T-helper 2 cell treated with Interferon-gamma antibody and Interleukin-4, amounts not matched to agents 5 μg/mL and 100 μg/mL, for 36 hours (primary cell): ENCODE results near the gene HIPK2.
A peak's percentile ranks its signal among the peaks of the same experiment; 100 is the strongest.

Experiments used
- DNase-seq: peaks from one replicate; pipeline ENCODE4 v3.0.0; 2021; ENCODE audit warnings: low spot score
- H3K27ac Mint-ChIP-seq: one replicate; pipeline ENCODE4 v1.8.0; 2021; ENCODE audit warnings: mild to moderate bottlenecking, mixed read lengths
- H3K27me3 Mint-ChIP-seq: one replicate; pipeline ENCODE4 v1.8.0; 2021; ENCODE audit warnings: low read depth, mixed read lengths
- H3K36me3 Mint-ChIP-seq: one replicate; pipeline ENCODE4 v1.8.0; 2021; ENCODE audit warnings: low read depth, mixed read lengths
- H3K4me1 Mint-ChIP-seq: one replicate; pipeline ENCODE4 v1.8.0; 2021; ENCODE audit warnings: low read depth, mixed read lengths
- H3K4me3 Mint-ChIP-seq: one replicate; pipeline ENCODE4 v1.8.0; 2022; ENCODE audit warnings: mild to moderate bottlenecking, moderate library complexity, mixed read lengths
- H3K9me3 Mint-ChIP-seq: one replicate; pipeline ENCODE4 v1.8.0; 2021; ENCODE audit warnings: mixed read lengths

The HIPK2 gene

DNA sequence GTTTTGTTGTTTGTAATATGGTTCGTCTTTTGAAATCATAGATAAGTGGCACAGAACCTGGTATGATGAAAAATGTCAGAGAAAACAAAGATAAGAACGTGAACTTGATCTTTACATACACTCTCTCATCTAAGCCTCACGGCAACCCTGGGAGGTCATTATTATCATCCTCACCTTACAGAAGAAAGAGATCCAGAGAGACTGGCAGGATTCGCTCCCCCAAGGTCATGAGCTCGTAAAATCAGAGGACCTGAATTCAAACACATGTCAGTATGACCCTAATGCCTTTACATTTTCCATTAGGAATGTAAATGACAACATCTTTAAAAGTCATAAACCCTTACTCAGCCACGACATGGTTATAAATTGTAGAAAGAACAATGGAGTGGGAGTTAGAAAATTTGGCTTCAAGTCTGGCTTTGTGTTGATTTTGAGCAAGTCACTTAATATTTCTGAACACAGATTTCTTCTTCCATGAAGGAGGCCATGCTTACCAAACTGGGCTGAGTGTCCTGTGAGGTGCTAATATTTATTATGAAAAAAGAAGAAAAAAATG is 35.9 kb downstream of the HIPK2 start:
- H3K9me3 Mint-ChIP-seq = no peaks in the 10 kb centered on the region
- H3K27ac Mint-ChIP-seq = no peak overlapping the region
- H3K36me3 Mint-ChIP-seq = peaks cover 2% of the 10 kb centered on the region
- H3K4me1 Mint-ChIP-seq = peaks cover 21% of the 10 kb centered on the region
- no peak overlapping the region for H3K4me3 Mint-ChIP-seq
- no peaks in the 10 kb centered on the region for H3K27me3 Mint-ChIP-seq
- DNase-seq = no peak

DNA sequence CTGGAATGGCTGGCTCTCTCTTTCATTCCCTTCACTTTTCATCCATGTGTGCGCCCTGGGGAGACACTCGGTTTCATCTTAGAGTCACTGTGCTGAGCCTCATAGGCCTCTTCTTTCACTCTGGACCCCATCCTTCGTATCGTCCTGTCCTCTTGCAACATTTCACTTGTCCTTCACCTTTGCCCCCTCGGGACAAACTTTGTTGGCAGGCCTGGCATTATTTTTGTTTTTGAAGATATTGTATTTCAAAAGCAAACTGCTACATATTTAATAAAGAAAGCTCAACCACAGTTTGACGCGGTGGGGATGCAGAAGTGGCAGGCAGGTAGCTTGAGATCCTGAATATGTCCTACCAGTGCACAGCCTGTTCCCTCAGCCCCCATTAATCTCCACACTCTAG is 36.6 kb downstream of the HIPK2 start:
- Mint-ChIP-seq H3K36me3 (peaks cover 2% of the 10 kb centered on the region), H3K9me3 (no peaks in the 10 kb centered on the region), H3K4me3 (no peak overlapping the region), H3K4me1 (peaks cover 25% of the 10 kb centered on the region), H3K27me3 (no peaks in the 10 kb centered on the region), H3K27ac (no peak overlapping the region)
- DNase-seq = no peak

DNA sequence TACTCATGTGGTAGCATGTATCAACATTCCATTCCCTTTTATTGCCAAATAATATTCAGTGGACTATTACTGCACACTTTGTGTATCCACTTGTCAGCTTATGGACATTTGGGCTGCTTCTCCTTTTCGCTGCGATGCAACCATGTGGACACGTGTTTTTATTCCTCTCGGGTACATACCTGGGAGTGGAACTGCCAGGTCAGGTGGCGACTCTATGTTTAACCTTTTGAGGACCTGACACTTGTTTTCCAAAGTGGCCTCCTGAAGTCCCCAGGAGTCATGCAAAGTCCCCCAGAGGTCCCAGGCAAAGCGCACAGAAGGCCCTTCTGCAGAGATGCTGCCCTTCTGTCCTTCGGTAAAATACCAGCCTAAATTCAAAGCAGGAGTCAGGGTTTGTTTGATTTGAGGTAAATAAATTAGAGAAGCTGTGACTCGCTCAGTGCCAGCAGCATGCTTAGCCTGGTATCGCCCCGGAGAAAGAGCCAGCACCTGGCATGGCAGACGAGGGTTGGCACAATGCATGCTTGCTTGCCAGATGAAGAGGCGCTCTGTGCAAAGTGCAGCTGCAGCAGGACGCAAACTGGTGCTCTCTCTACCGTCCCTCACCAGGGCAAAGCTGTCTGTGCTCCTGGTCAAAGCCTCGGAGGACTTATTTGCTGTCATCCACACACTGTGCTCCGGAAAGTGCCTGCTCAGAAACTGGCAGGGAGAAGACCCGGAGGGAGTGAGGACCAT is 37.8 kb downstream of the HIPK2 start:
- Mint-ChIP-seq H3K4me3 (no peak overlapping the region), H3K4me1 (peaks cover 33% of the 10 kb centered on the region), H3K36me3 (peaks cover 4% of the 10 kb centered on the region), H3K27ac (no peak overlapping the region), H3K27me3 (no peaks in the 10 kb centered on the region), H3K9me3 (no peaks in the 10 kb centered on the region)
- DNase-seq = no peak

DNA sequence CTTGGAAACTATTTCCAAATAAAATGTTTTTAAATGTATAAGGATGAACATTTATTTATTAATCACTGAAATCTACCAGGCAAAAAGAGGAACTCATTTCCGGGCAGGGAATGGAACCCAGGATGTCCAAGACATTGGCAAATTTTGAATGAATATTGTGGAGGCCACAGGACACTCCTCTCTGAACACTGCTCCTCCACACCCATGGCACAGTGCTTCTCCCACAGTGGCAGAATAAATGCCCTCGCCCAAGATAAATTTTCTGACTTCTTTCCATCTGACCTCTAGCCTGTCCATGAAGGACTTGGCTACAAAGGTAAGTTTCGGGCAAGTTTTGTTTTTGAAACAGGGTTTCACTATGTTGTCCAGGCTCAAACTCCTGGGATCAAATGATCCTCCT is 39.0 kb downstream of the HIPK2 start:
- no peak overlapping the region for H3K4me3 Mint-ChIP-seq
- H3K27me3 Mint-ChIP-seq = no peaks in the 10 kb centered on the region
- peaks cover 3% of the 10 kb centered on the region for H3K36me3 Mint-ChIP-seq
- H3K27ac Mint-ChIP-seq = no peak overlapping the region
- H3K9me3 Mint-ChIP-seq = no peaks in the 10 kb centered on the region
- no peak for DNase-seq
- peaks cover 33% of the 10 kb centered on the region for H3K4me1 Mint-ChIP-seq

DNA sequence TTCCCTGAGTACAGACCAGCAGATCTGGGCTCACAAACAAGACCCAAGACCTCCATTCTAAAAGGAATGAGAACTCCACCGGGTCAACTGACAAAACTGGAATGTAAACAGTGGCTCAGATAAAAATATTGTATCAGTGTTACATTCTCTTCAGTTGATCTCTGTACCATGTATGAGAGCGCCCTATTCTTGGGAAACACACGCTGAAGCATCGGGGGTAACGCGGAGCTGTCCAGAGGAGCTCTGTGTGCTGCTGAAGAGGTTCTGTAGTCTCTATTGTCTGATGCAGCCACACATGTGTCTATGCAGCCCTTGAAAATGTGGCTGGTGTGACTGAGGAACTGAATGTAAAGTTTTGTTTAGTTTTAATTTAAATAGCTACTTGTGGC is 39.7 kb downstream of the HIPK2 start:
- no peak for DNase-seq
- no peaks in the 10 kb centered on the region for H3K9me3 Mint-ChIP-seq
- peak overlapping the region; percentile 86 for H3K27ac Mint-ChIP-seq
- no peaks in the 10 kb centered on the region for H3K27me3 Mint-ChIP-seq
- H3K4me3 Mint-ChIP-seq = peak overlapping the region; percentile 64
- peaks cover 33% of the 10 kb centered on the region for H3K4me1 Mint-ChIP-seq
- peaks cover 5% of the 10 kb centered on the region for H3K36me3 Mint-ChIP-seq

DNA sequence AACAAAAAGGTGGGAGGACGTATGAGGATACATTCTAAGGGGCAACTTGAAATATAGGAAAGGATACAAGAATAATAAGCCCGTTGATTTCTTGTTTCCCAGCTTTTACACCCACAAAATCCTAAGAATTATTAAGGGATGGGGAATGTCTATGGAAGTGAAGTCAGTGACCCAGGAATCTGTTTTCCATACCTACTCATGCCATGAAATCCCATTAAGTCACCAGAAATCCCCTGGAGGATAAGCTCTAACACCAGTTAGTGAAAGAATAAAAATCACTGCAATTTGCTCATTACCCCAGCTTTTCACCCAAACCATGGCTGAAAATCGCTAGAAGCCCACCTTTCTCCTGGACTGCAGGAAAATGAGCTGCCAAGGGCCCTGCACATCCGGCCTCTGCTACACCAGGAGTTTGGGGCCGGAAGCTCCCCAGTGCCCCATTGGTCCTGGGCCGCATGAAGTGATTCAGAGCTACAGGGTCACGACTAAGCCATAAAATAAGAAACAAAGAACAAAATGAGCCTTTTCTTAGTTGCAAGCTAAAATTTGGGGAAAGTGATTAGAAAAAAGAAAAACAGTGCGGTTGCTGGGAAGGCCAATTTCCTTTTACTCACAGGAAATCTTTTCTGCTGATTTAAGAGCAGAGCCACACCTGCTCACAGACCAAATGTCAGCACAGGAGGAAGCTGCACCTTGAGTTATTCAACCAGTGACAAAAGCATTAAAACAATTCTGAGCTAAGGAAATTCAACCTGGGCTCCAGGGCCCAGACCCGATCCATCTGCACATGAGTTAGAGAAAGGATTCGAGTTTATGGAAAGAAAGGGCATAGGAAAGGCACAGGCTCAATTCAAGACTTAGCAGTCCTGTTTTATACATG is 40.3 kb downstream of the HIPK2 start:
- peaks cover 36% of the 10 kb centered on the region for H3K4me1 Mint-ChIP-seq
- peak overlapping the region; percentile 64 for H3K4me3 Mint-ChIP-seq
- H3K27ac Mint-ChIP-seq = peak overlapping the region; percentile 86
- peaks cover 5% of the 10 kb centered on the region for H3K36me3 Mint-ChIP-seq
- H3K9me3 Mint-ChIP-seq = peaks cover 3% of the 10 kb centered on the region
- peak; percentile 27 for DNase-seq
- H3K27me3 Mint-ChIP-seq = no peaks in the 10 kb centered on the region

DNA sequence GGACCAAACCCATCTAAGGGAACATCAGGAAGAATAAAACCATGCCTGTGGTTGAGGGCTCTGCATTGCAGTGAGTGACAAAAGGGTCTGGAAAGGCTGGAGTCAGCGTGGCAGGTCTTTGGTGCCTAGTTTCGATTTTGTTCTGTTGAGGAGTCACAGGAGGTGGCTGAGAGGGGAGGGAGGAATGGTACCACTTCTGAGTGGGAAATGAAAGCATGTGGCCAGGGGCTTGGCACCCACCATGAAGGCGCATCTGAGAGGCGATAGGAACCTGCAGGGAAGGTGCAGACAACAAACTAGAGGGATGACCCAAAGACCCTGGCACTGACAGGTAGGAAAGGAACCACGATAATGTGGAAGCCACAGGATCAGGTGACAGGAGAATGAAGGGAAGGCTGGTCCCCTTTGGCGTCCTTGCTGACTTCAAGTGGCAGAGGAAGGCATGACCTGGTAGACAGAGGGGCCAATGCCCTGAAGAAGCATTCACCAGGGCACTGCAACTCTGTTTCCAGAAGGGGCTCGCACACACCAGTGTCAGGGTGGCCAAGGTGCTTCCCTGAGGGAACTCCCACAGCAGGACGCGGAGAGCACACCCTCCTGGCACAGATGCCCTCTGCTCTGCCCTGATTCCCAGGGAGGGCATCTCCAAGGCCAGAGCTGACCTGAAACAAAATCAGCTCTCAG is 41.7 kb downstream of the HIPK2 start:
- Mint-ChIP-seq H3K27ac (peak overlapping the region; percentile 9), H3K9me3 (peaks cover 3% of the 10 kb centered on the region), H3K27me3 (no peaks in the 10 kb centered on the region), H3K4me1 (peaks cover 48% of the 10 kb centered on the region), H3K36me3 (peaks cover 6% of the 10 kb centered on the region), H3K4me3 (peak overlapping the region; percentile 15)
- no peak for DNase-seq

DNA sequence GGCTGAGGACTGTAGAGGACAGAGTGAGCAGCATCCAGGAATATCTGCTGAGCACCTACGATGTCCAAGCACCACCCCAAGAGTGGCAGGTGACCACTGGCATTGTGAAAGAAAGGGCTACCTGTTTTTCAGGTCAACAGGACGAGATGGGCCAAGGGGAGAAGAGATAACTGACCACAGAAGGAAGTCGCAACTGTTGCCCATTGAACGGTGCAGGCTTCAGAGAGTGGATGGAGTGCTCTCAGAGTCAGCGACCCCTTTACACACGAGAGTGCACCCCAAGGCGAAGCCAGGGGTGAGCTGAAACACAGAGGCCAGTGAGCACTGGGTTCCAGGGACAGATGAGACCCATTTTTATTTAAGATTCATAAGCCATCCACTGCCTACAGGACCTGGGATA is 42.3 kb downstream of the HIPK2 start:
- no peak overlapping the region for H3K27ac Mint-ChIP-seq
- peaks cover 3% of the 10 kb centered on the region for H3K9me3 Mint-ChIP-seq
- H3K4me1 Mint-ChIP-seq = peaks cover 52% of the 10 kb centered on the region
- H3K4me3 Mint-ChIP-seq = no peak overlapping the region
- no peak for DNase-seq
- no peaks in the 10 kb centered on the region for H3K27me3 Mint-ChIP-seq
- peaks cover 6% of the 10 kb centered on the region for H3K36me3 Mint-ChIP-seq

DNA sequence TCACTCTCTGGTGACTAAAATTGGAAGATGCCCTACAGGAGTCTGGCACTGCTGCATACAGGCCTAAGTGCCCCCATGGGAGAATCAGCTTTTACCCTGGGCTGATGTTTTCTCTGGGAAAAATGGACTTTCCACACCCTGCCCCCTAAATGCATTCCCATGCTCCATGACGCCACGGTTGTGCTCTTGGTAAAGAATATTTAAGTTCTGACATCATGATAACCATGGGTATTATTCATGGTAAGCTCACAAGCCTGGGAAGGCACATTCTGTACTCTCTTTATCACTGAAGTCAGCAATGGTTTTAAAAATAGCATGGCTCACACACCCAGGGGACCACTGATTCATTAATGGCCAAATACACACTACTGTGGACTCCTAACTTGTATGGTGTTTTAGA is 43.4 kb downstream of the HIPK2 start:
- no peak for DNase-seq
- peaks cover 3% of the 10 kb centered on the region for H3K9me3 Mint-ChIP-seq
- H3K27ac Mint-ChIP-seq = no peak overlapping the region
- peaks cover 10% of the 10 kb centered on the region for H3K36me3 Mint-ChIP-seq
- H3K4me1 Mint-ChIP-seq = peaks cover 52% of the 10 kb centered on the region
- no peak overlapping the region for H3K4me3 Mint-ChIP-seq
- H3K27me3 Mint-ChIP-seq = no peaks in the 10 kb centered on the region

DNA sequence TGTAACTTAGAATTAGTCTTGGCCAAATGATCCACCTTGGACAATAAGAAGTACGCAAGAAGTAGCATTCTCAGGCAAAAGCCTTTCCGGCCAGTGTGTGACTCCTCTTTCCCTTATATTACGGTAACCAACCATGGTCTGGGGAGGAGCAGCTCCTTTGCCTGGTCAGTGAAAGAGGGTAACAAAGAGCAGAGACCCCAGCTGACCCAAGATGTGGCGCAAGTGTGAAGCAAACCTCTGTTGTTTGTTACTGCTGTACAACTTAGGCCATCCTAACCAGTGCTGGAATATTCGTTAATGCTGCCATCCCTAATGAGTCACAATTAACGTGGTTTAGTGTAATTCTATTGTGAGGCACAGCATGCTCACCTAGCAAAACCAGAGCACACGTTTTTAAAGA is 44.0 kb downstream of the HIPK2 start:
- Mint-ChIP-seq H3K9me3 (peaks cover 3% of the 10 kb centered on the region), H3K27me3 (no peaks in the 10 kb centered on the region), H3K4me1 (peaks cover 50% of the 10 kb centered on the region), H3K27ac (no peak overlapping the region), H3K4me3 (no peak overlapping the region), H3K36me3 (peaks cover 13% of the 10 kb centered on the region)
- DNase-seq = no peak

DNA sequence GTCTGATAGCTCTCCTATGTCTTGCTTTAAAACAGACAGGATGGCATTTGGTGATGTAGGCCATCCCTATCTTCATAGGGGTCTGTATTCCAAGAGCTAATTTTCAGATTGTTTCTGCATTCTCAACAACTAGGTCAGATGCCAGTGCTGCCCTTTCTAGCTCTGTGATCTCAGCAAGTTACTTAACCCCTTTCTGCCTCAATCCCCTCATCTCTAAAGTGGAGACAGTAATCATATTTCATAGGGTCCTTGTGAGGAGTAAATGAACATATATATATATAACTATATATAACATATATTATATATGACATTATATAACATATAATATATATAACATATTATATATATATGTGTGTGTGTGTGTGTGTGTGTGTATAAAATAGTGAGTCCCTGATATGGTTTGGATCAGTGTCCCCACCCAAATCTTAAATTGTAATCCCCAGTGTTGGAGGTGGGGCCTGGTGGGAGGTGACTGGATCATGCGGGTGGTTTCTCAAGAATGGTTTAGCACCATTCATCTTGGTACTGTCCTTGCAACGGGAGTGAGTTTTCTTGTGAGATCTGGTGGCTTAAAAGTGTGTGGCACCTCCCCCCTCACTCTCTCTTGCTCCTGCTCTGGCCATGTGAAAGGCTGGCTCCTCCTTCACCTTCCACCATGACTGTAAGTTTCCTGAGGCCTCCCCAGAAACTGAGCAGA is 45.2 kb downstream of the HIPK2 start:
- peaks cover 13% of the 10 kb centered on the region for H3K36me3 Mint-ChIP-seq
- H3K27ac Mint-ChIP-seq = no peak overlapping the region
- H3K4me1 Mint-ChIP-seq = peaks cover 40% of the 10 kb centered on the region
- DNase-seq = no peak
- no peak overlapping the region for H3K4me3 Mint-ChIP-seq
- H3K9me3 Mint-ChIP-seq = peaks cover 3% of the 10 kb centered on the region
- H3K27me3 Mint-ChIP-seq = no peaks in the 10 kb centered on the region

DNA sequence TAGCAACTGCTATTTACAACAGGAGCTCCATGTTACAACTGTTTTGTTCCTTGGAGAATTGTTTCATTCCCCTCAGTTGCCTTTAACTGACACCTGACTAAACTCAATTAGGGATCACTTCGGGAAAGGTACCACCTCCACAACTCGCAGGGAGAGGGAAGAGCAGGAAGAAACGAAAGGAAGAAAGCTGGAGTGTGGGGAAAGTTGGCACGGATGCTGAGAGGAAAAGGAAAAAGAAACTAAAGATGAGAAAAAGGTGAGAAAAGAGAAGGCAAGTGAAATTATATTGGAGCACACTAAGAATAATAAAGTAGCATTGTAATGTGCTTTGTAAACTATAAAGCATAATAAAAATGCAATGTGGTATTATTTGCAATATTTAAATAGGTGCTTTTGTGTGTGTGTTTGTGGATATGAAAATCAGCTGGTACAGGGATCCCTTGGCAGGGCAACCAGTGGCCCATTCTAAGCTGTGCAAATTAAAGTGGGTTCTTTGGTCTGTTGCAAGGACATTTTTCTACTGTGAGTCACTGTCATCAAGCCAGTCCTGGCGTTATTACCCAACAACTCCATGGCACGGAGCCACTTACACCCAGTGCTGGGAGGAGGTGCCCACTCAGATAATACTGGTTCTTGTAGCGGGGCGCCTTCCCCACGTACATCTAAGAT is 45.9 kb downstream of the HIPK2 start:
- H3K9me3 Mint-ChIP-seq = peaks cover 3% of the 10 kb centered on the region
- peak overlapping the region; percentile 65 for H3K27ac Mint-ChIP-seq
- H3K36me3 Mint-ChIP-seq = peaks cover 13% of the 10 kb centered on the region
- DNase-seq = no peak
- no peaks in the 10 kb centered on the region for H3K27me3 Mint-ChIP-seq
- peaks cover 39% of the 10 kb centered on the region for H3K4me1 Mint-ChIP-seq
- peak overlapping the region; percentile 67 for H3K4me3 Mint-ChIP-seq
